ENCODE measurements around the gene PAX7. TPM values are rescaled to one million over a fixed set of nuclear protein-coding genes. Genes with fewer than 3 reads are reported as not detected.

The PAX7 gene
- not detected in 2 replicates for total RNA-seq

DNA sequence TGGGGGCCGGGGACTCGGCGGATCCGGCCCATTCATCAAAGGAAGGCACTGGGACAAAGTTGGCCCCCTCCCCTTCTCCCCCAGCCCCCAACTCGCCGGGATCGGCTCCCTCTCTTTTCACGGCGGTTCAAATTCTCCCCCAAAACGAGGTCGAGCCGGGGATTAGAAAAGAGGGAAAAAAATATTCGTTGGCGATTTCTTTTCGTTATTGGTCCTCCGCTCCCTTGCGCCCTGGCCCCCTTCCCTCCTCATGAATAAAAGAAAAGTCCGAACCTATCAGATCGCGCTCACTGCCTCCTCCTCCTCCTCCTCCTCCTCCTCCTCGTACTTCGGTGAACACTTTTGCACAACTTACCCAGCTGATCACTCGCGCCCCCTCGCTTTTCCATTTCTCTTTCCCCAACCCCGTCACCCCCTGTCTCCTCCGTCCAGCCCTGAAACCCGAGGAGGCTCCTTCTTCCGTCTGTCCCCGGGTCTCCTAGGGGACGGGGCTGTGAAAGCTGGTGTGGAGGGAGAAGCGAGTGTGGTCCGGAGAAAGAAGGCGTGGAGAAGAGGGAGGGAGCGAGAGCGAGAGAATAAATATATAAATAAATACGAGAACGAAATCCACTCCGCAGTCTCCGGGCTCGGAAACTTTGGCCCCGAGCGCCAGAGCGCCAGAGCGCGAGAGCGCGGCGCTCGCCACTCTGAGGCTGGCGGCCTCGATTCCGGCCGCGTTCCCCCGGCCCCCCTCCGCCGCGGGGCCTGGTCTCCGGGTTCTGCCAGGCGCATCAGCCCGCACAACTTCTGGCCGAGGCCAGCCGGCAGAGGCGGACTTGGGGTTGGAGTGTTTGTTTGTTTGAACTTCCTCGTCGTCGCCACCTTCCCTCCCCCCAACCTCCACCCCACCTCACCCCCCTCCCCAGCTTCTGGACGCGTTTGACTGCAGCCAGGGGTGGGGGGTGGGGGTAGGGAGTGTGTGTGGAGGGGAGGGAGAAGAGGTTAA, at the start of gene PAX7:
Gene PAX7, plus strand, starts transcription at position 336 of the 985 bp plus-strand sequence. CDS start 758 bp downstream, outside the sequence.

Other genes with a start within 250 kb of the PAX7 start
- not detected in 2 replicates for gene KLHDC7A, start 149.9 kb upstream of the PAX7 start, total RNA-seq
- not detected in 2 replicates for gene TAS1R2, start 228.8 kb downstream of the PAX7 start, total RNA-seq

Measured in smooth muscle cell of the umbilical artery (primary cell).